H9 (cell line): ENCODE data around the gene ARID1B. TPM values are rescaled to one million over a fixed set of nuclear protein-coding genes. Genes with fewer than 3 reads are reported as not detected.

Experiments
- DNase-seq: peaks from one replicate; pipeline ENCODE4 v3.0.0-alpha.2; 2017
- H2AFZ ChIP-seq: one replicate; pipeline ENCODE4 v1.6.1; 2013; ENCODE audit warnings: mild to moderate bottlenecking, low read length, control low read depth, moderate library complexity
- H2AK5ac ChIP-seq: 2 replicates; pipeline ENCODE4 v1.6.1; 2013; ENCODE audit warnings: low read length, control low read depth, mixed read lengths; ENCODE audit not compliant: insufficient read length
- H2BK120ac ChIP-seq: one replicate; pipeline ENCODE4 v1.6.1; 2013; ENCODE audit warnings: low read depth, mild to moderate bottlenecking, low read length, control low read depth, inconsistent platforms; ENCODE audit not compliant: poor library complexity, severe bottlenecking
- H2BK12ac ChIP-seq: 2 replicates; pipeline ENCODE4 v1.6.1; 2013; ENCODE audit warnings: low read length, control low read depth, mixed read lengths, low read depth; ENCODE audit not compliant: insufficient read length
- H2BK15ac ChIP-seq: 2 replicates; pipeline ENCODE4 v1.6.1; 2013; ENCODE audit warnings: low read depth, low read length, control low read depth
- H2BK20ac ChIP-seq: one replicate; pipeline ENCODE4 v1.6.1; 2013; ENCODE audit warnings: low read depth, mild to moderate bottlenecking, low read length, control low read depth, inconsistent platforms; ENCODE audit not compliant: poor library complexity, severe bottlenecking
- H2BK5ac ChIP-seq: 2 replicates; pipeline ENCODE4 v1.6.1; 2013; ENCODE audit warnings: low read length, control low read depth, mixed read lengths; ENCODE audit not compliant: insufficient read length
- H3K14ac ChIP-seq: 2 replicates; pipeline ENCODE4 v1.6.1; 2013; ENCODE audit warnings: low read length, control low read depth; ENCODE audit not compliant: insufficient read depth
- H3K18ac ChIP-seq: 2 replicates; pipeline ENCODE4 v1.6.1; 2013; ENCODE audit warnings: low read depth, mild to moderate bottlenecking, mixed read lengths, low read length, control low read depth; ENCODE audit not compliant: insufficient read length
- H3K23ac ChIP-seq: 2 replicates; pipeline ENCODE4 v1.6.1; 2013; ENCODE audit warnings: low read length, control low read depth, mixed read lengths, low read depth; ENCODE audit not compliant: insufficient read length
- H3K23me2 ChIP-seq: 2 replicates; pipeline ENCODE4 v1.6.1; 2013; ENCODE audit warnings: low read depth, mild to moderate bottlenecking, mixed read lengths, low read length, control low read depth; ENCODE audit not compliant: insufficient read length, poor library complexity, severe bottlenecking
- H3K27ac ChIP-seq: 2 replicates; pipeline ENCODE4 v1.5.1; 2013; ENCODE audit warnings: low read length, control low read depth, mixed read lengths, low read depth; ENCODE audit not compliant: insufficient read length
- H3K27me3 ChIP-seq: 2 replicates; pipeline ENCODE4 v1.6.1; 2013; ENCODE audit warnings: low read length, control low read depth, inconsistent platforms; ENCODE audit not compliant: insufficient read depth
- H3K4ac ChIP-seq: 2 replicates; pipeline ENCODE4 v1.6.1; 2013; ENCODE audit warnings: low read depth, mild to moderate bottlenecking, control low read depth, inconsistent platforms, low read length, moderate library complexity
- H3K4me1 ChIP-seq: 2 replicates; pipeline ENCODE4 v1.6.1; 2013; ENCODE audit warnings: low read length, control low read depth, inconsistent platforms; ENCODE audit not compliant: insufficient read depth
- H3K4me2 ChIP-seq: 2 replicates; pipeline ENCODE4 v1.6.1; 2013; ENCODE audit warnings: low read length, control low read depth, mixed read lengths; ENCODE audit not compliant: insufficient read length, insufficient read depth
- H3K56ac ChIP-seq: 2 replicates; pipeline ENCODE4 v1.6.1; 2013; ENCODE audit warnings: low read depth, mild to moderate bottlenecking, mixed read lengths, low read length, control low read depth; ENCODE audit not compliant: insufficient read length
- H3K79me1 ChIP-seq: 2 replicates; pipeline ENCODE4 v1.6.1; 2013; ENCODE audit warnings: low read depth, mild to moderate bottlenecking, moderate library complexity, low read length, control low read depth, inconsistent platforms; ENCODE audit not compliant: insufficient read depth, poor library complexity, severe bottlenecking
- H3K79me2 ChIP-seq: 2 replicates; pipeline ENCODE4 v1.6.1; 2013; ENCODE audit warnings: low read length, control low read depth, inconsistent platforms; ENCODE audit not compliant: insufficient read depth
- H3K9ac ChIP-seq: 2 replicates; pipeline ENCODE4 v1.6.1; 2013; ENCODE audit warnings: low read length, control low read depth, mixed read lengths; ENCODE audit not compliant: insufficient read length; ENCODE audit errors: extremely low read depth
- H3K9me3 ChIP-seq: one replicate; pipeline ENCODE4 v1.6.1; 2013; ENCODE audit warnings: low read depth, low read length, inconsistent platforms; ENCODE audit not compliant: control insufficient read depth
- H3T11ph ChIP-seq: one replicate; pipeline ENCODE4 v1.6.1; 2013; ENCODE audit warnings: mild to moderate bottlenecking, low read length, control low read depth, inconsistent platforms
- H4K20me1 ChIP-seq: one replicate; pipeline ENCODE4 v1.6.1; 2013; ENCODE audit not compliant: control insufficient read depth, insufficient read length, insufficient read depth
- H4K5ac ChIP-seq: 2 replicates; pipeline ENCODE4 v1.6.1; 2013; ENCODE audit warnings: low read depth, mild to moderate bottlenecking, mixed read lengths, low read length, control low read depth; ENCODE audit not compliant: insufficient read length
- H4K8ac ChIP-seq: replicated peaks from 2 replicates; pipeline ENCODE4 v1.6.1; 2013; ENCODE audit warnings: low read length, control low read depth, mixed read lengths, low read depth; ENCODE audit not compliant: insufficient read length
- H4K91ac ChIP-seq: 2 replicates; pipeline ENCODE4 v1.6.1; 2013; ENCODE audit warnings: low read depth, mild to moderate bottlenecking, moderate library complexity, mixed read lengths, low read length, control low read depth; ENCODE audit not compliant: insufficient read length
- H3K27ac Mint-ChIP-seq, 3 experiments: 2 replicates in 2 of 3; 3 replicates in 1 of 3; pipeline ENCODE4 v1.8.0; 2020 to 2021; ENCODE audit warnings: mixed read lengths in 3 of 3, mild to moderate bottlenecking in 1 of 3, moderate library complexity in 1 of 3
- H3K27me3 Mint-ChIP-seq: 2 replicates; pipeline ENCODE4 v1.8.0; 2021; ENCODE audit warnings: low read depth, mild to moderate bottlenecking, moderate library complexity, mixed read lengths
- H3K36me3 Mint-ChIP-seq, 3 experiments: 2 replicates in 2 of 3; 3 replicates in 1 of 3; pipeline ENCODE4 v1.8.0; 2020 to 2021; ENCODE audit warnings: low read depth in 3 of 3, mixed read lengths in 3 of 3; ENCODE audit not compliant: insufficient read depth in 1 of 3
- H3K4me1 Mint-ChIP-seq, 2 experiments: 2 replicates each; pipeline ENCODE4 v1.8.0; 2020; ENCODE audit warnings: mixed read lengths in 2 of 2
- H3K4me3 Mint-ChIP-seq, 2 experiments: 2 replicates in 1 of 2; 3 replicates in 1 of 2; pipeline ENCODE4 v1.8.0; 2020 to 2021; ENCODE audit warnings: mild to moderate bottlenecking in 2 of 2, mixed read lengths in 2 of 2, moderate library complexity in 1 of 2
- H3K9me3 Mint-ChIP-seq, 2 experiments: 2 replicates in 1 of 2; 3 replicates in 1 of 2; pipeline ENCODE4 v1.8.0; 2020; ENCODE audit warnings: mild to moderate bottlenecking in 2 of 2, mixed read lengths in 2 of 2, moderate library complexity in 1 of 2
- CTCF ChIP-seq: fragments of 200-600 bp; sonication (generic); conservative IDR thresholded peaks from 3 replicates; pipeline ENCODE4 v1.8.0; 2021; ENCODE audit warnings: antibody characterized with exemption, mild to moderate bottlenecking
- WGBS: extraction: QIAGEN DNeasy Blood & Tissue Kit; methylation state at CpG from one replicate; pipeline ENCODE4 v1.1.7; 2013; ENCODE audit warnings: missing lambda C conversion rate, low lambda C conversion rate, mixed read lengths; ENCODE audit not compliant: insufficient read length; ENCODE audit errors: extremely low coverage; 5-methylcytosine and 5-hydroxymethylcytosine counted together
- total RNA-seq: library from RNA; stranded (reverse); gene quantifications from 2 replicates; pipeline ENCODE4 v1.2.1, GENCODE V29; 2021

ARID1B gene
- total RNA-seq, 1 experiment from 2014 or later, result 88.2 TPM

- H3K27ac ChIP-seq, result no peak overlapping the region
- no peaks in the 10 kb centered on the region for H3K27me3 Mint-ChIP-seq
These were observed 151.8 kb downstream of the ARID1B start for GRCh38 chr6:156928972-156929371.

More at GRCh38 chr6:156928972-156929371, 151.8 kb downstream of the ARID1B start:
- H3K27me3 ChIP-seq, result no peaks in the 10 kb centered on the region
- no peak overlapping the region for H3T11ph ChIP-seq
- H2BK5ac ChIP-seq, result no peak overlapping the region
- H2BK20ac ChIP-seq, result no peak overlapping the region
- H4K91ac ChIP-seq, result no peak overlapping the region
- Mint-ChIP-seq H3K36me3 (no peaks in the 10 kb centered on the region), H3K9me3 (no peaks in the 10 kb centered on the region), H3K4me1 (peaks cover 43 to 61% of the 10 kb centered on the region in 2 experiments), H3K27ac (no peak overlapping the region), H3K4me3 (no peak overlapping the region)
- H3K14ac ChIP-seq, result no peak overlapping the region
- H3K18ac ChIP-seq, result no peak overlapping the region
- no peak overlapping the region for H3K23ac ChIP-seq
- H3K9me3 ChIP-seq, result no peaks in the 10 kb centered on the region
- no peak overlapping the region for H4K5ac ChIP-seq
- H3K9ac ChIP-seq, result no peak overlapping the region
- H4K8ac ChIP-seq, result no peak overlapping the region
- no peak overlapping the region for H2AK5ac ChIP-seq
- H2BK15ac ChIP-seq, result no peak overlapping the region
- H2BK120ac ChIP-seq, result no peak overlapping the region
- peaks cover 5% of the 10 kb centered on the region; the same call in 1 of the 2 replicates for H3K79me2 ChIP-seq
- H4K20me1 ChIP-seq, result no peaks in the 10 kb centered on the region
- no peak overlapping the region for H2AFZ ChIP-seq
- H3K23me2 ChIP-seq, result no peaks in the 10 kb centered on the region
- H3K56ac ChIP-seq, result no peak overlapping the region
- H3K4ac ChIP-seq, result no peak overlapping the region
- TF ChIP-seq CTCF, result no peak
- peaks cover 6% of the 10 kb centered on the region for H3K4me1 ChIP-seq
- H2BK12ac ChIP-seq, result no peak overlapping the region
- no peaks in the 10 kb centered on the region for H3K79me1 ChIP-seq
- H3K4me2 ChIP-seq, result no peak overlapping the region
- DNase-seq, result no peak
- WGBS, result no CpG with 5 or more reads among the region's 5 CpGs
